Stimulated activated CD4-positive, alpha-beta T cell treated with anti-CD3 and anti-CD28 coated beads, TNF-alpha, amount 100 ng/mL, for 4 hours (primary cell): ENCODE results near the gene ARID1A.
"Not testable (repeated sequence)": the region's sequence is repeated elsewhere in the genome, so short reads cannot be mapped to it uniquely, and the experiment has no call there.

Source experiments
- DNase-seq, 3 experiments: peaks; one replicate each; pipeline ENCODE4 v3.0.0-alpha.2; 2020; ENCODE audit warnings: low read depth in 3 of 3

The ARID1A gene

DNA sequence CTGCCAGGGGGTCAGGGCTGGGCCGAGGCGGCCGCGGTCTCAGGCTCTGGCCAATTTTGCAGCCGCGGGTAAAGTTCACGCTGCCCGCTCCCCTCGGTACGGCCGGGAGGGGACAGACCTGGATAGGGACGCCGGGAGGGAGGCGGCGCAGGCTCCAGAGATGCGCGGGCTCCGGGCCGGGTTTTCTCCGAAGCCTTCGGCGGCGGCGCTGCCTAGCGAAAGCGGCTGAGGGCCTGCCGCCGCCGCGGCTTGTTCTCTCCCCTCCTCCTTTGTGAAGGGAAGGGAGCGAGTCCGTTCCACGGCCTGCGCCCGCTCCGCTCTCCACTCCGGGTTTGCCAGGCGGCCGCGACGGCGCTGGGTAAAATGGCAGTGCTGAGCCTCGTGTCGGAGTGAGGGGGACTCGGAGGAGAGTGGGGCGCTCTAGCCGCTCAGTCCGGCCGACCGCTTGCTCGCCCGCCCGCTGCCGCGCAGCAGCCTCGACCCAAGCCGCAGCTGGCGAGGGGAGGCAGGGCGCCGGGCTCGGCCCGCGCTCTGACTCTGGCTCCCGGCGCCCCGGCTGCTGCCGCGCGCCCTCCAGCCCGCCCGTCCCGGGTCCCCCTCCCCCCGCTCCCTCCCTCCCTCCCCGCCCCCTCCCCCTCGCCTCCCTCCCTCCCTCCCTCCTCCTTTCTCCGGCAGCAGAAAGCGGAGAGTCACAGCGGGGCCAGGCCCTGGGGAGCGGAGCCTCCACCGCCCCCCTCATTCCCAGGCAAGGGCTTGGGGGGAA is at the start of gene ARID1A:
Gene ARID1A (plus strand): TSS at position 660 of the 763 bp plus-strand sequence. CDS start 389 bp downstream, outside the sequence.
- DNase-seq = peak; percentile 91 to 95 (median 92)

- DNase-seq = no peak
Observed at GRCh38 chr1:26664802-26665201, 31.0 kb upstream of the ARID1A start.

GRCh38 chr1:26666855-26667254 is 29.0 kb upstream of the ARID1A start:
- DNase-seq = no peak

- DNase-seq = not testable (repeated sequence)
Observed at GRCh38 chr1:26668106-26668786, 27.6 kb upstream of the ARID1A start.

- no peak for DNase-seq
Observed at GRCh38 chr1:26677306-26678115, 18.3 kb upstream of the ARID1A start.

GRCh38 chr1:26684763-26685508 is 10.9 kb upstream of the ARID1A start:
- DNase-seq = no peak

GRCh38 chr1:26686795-26687194 is 9.0 kb upstream of the ARID1A start:
- DNase-seq = no peak

DNA sequence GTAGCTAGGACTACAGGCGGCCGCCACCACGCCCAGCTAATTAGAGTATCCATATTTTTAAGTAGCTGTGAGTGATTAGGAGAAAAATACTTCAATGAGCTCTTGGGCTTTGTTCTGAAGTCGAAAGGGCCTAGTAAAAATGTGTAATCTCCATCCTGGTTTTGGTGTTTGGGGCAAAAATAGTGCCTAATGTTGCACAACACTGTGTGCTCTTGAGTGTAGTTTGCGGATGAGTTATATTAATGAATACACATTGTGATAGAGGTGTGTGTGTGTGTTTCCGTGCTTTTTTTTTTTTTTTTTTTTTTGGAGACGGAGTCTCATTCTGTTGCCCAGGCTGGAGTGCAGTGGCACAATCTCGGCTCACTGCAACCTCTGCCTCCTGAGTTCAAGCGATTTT is 6.3 kb upstream of the ARID1A start:
- no peak for DNase-seq

DNA sequence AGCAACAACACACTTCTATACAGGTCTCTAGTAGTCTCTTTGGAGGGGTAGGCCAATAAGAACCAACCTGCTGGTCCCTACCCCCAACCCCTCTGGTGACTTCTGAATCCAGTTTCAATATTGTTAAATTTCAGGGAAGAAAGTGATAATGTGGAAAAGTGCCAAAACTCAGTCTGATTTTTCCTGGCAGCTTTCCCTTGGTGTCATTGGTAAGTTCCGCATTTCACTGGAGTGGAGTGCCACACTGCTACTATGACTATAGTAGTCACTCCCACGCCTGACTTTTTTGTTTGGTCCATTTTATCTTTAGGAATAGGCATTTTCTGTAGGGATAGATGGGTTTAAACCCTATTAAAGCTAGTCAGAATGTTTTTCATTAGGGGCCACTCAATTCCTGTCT is 5.7 kb upstream of the ARID1A start:
- no peak for DNase-seq

- DNase-seq = no peak
Observed at GRCh38 chr1:26690576-26691031, 5.2 kb upstream of the ARID1A start.

GRCh38 chr1:26692211-26692792 is 3.5 kb upstream of the ARID1A start:
- DNase-seq = peak; percentile 46 to 62 (median 55)

DNA sequence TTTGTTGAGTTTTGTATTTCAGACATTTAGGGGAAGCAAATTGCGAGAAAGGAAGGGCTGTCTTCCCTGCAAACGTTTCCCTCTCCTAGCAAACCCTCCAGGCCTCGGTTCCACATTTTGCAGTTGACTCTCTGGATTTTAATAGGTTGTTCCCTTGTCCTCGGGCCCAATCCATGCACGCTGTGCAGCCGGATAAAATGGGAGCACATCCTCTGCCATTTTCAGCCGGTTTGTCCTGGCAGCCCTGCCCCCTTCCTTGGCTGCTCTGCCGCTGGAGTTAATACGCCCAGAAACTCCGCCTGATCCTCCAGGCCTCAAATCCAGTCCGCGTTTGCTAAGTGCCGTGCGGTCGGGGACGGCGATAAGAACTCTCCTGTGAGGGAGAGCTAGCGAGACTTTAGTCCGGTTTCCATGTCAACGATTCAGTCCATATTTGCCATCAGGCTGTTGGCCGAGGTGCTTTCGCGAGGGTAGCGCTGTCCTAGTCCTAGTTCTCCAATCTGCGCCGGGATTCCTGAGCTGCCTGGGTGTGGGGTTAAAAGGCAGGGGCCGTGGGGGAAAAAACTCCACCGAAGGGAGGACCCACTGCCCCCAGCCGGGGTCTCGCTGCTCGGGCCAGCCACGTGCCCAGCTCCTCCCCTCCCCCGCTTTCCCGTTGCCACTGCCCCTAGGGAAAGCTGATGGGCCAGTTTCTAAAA is 2.9 kb upstream of the ARID1A start:
- DNase-seq = peak; percentile 56 to 77 (median 70)

DNA sequence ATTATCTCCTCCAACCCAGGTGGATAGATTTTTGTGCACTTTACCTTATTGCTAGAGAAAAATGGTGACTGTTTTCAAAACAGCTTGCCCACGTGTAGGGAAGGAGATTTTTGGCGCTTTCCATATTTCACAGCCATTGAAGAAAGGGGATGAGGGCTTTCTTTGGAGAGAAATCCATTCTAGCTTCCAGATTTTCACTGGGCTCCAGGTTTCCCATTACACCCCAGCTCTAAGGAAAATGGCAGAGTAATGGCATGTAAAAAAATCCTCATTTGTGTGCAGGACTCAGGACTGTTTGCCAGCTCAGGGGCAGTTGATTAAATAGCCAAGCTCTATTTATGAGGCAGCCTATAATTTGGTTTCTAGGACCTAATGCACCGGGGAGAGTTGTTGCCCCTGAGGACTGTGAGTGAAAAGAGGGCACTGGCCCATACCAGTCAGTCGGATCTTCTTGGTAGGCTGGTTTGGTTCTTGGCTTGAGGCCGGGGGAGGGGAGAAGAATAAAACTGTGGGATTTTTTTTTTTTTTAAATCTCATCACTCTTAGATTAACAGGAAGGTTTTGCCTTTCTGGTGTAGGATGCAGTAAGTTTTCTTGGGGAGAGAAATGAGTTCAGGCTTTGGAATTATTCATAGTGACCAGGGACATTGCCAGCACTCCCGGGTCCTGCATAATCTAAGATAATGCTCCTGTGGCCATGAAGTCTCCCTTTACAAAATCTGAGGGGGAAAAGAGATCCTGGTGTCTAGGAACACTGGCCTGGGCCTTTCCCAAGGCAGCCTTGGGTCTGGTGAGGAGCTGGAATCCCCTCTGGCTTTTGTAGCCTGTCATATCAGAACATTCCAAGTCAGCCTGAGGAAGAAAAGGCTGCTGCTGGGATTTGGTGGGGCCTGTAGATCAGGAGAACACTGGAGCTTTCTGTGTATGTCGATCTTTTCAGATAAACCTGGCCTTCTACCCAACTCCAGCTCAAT is 1.9 kb upstream of the ARID1A start:
- DNase-seq = no peak

GRCh38 chr1:26694638-26695355 is 1.0 kb upstream of the ARID1A start:
- no peak for DNase-seq

DNA sequence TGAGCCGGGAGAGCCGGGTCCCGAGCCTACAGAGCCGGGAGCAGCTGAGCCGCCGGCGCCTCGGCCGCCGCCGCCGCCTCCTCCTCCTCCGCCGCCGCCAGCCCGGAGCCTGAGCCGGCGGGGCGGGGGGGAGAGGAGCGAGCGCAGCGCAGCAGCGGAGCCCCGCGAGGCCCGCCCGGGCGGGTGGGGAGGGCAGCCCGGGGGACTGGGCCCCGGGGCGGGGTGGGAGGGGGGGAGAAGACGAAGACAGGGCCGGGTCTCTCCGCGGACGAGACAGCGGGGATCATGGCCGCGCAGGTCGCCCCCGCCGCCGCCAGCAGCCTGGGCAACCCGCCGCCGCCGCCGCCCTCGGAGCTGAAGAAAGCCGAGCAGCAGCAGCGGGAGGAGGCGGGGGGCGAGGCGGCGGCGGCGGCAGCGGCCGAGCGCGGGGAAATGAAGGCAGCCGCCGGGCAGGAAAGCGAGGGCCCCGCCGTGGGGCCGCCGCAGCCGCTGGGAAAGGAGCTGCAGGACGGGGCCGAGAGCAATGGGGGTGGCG is 371 bp downstream of the ARID1A start:
- peak in 1 of 3 experiments; percentile 27 for DNase-seq

- DNase-seq = peak; percentile 64 to 80 (median 78)
Observed at GRCh38 chr1:26696654-26697430, 1.0 kb downstream of the ARID1A start.

DNA sequence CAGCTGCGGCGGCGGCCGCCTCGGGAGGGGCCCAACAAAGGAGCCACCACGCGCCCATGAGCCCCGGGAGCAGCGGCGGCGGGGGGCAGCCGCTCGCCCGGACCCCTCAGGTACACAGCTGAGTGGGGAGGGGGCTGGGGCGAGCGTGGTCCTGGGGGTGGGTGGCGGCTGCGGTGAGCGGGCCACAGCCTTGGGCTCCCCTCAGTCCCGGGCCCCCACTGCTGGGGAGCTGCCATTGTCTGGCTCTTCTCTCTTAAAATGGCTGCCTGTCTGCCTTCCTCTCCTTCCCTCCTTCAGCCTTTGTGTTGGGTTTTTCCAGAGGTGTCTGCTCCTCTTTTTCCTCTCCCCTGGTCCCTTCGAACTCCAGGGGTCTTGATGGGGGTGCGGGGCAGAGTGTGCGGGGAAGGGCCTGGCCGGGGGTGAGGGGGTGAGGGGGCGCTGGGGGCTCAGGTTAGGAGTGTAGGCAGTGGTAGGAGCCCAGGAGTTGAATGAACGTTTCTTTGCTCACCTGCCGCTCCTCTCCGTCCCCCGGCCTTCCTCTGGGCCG is 1.7 kb downstream of the ARID1A start:
- no peak for DNase-seq
